Measurements from ENCODE around the gene NUDCD2. TPM values are rescaled to one million over a fixed set of nuclear protein-coding genes. Genes with fewer than 3 reads are reported as not detected.

Gene NUDCD2
- total RNA-seq, 1 donor from 2014 or later = 4.6 TPM

- H3K4me3 ChIP-seq (ENCODE audit: low read depth, low read length) = no peak overlapping the region
- DNase-seq (ENCODE audit: low read depth) = no peak
- TF ChIP-seq CTCF (conservative IDR thresholded peaks at IDR 0.05; ENCODE audit: low read depth, low read length) = no peak
These were observed 50.5 kb downstream of the NUDCD2 start for GRCh38 chr5:163409384-163409783.

- DNase-seq (ENCODE audit: low read depth) = peak; percentile 20
- H3K4me3 ChIP-seq (ENCODE audit: low read depth, low read length) = peak overlapping the region; percentile 19
- TF ChIP-seq CTCF (conservative IDR thresholded peaks at IDR 0.05; ENCODE audit: low read depth, low read length) = peak; percentile 98
These were observed 51.5 kb downstream of the NUDCD2 start for GRCh38 chr5:163408311-163408923.

DNA sequence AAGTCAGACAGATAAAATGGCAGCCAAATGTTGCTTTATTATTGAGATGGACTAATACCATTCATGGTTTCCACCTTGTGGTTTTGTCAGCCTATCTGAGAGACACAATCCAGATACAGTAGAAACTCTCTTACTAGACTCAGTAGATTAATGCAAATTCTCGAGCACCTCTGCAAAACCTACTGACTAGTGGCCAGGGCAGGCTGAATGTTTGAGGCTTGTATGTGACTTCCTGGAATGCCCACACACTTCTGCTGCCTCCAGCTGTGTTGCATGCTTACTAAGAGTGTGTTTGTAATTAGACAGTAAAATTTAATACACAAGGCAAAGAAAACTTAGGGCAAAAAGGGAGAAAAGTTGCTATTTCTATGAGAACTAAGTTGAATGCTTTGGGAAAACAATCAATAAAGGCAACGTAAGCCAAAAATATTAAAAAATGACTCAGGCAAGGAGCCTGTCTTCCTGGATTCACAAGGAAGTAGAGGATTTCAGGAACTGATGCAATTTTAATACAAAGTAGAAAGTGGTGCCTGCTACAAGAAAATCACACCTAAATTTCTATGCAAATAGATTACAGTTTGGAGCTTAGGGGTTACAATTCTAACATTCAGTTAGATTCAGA, 52.8 kb downstream of the NUDCD2 start:
- no peak for TF ChIP-seq CTCF (conservative IDR thresholded peaks at IDR 0.05; ENCODE audit: low read depth, low read length)
- DNase-seq (ENCODE audit: low read depth) = no peak

GRCh38 chr5:163404364-163405173, 55.3 kb downstream of the NUDCD2 start:
- DNase-seq (ENCODE audit: low read depth) = no peak
- no peak for TF ChIP-seq CTCF (conservative IDR thresholded peaks at IDR 0.05; ENCODE audit: low read depth, low read length)
- H3K4me3 ChIP-seq (ENCODE audit: low read depth, low read length) = no peak overlapping the region

More for the DNA sequence above, 52.8 kb downstream of the NUDCD2 start:
- H3K4me3 ChIP-seq (ENCODE audit: low read depth, low read length) = no peak overlapping the region

DNA sequence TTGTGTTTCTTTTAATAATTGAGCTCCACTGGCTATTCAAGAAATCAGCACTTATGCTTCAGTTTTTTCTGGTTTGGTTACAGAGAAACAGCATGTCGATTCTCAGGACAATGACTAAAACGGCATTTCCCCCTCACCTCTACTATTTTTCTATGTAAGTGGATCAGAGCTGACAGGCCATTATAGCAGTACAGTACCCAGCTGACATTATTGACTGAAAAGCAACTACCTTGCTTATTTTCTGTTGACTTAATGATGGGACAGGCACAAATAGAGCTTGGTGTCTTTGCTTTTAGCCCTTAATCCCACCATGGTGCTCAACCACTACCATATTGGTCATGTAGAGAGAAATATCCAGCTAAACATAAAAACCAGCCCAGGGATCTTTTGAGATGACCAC, 57.9 kb downstream of the NUDCD2 start:
- H3K4me3 ChIP-seq (ENCODE audit: low read depth, low read length) = no peak overlapping the region
- DNase-seq (ENCODE audit: low read depth) = no peak
- TF ChIP-seq CTCF (conservative IDR thresholded peaks at IDR 0.05; ENCODE audit: low read depth, low read length) = no peak

DNA sequence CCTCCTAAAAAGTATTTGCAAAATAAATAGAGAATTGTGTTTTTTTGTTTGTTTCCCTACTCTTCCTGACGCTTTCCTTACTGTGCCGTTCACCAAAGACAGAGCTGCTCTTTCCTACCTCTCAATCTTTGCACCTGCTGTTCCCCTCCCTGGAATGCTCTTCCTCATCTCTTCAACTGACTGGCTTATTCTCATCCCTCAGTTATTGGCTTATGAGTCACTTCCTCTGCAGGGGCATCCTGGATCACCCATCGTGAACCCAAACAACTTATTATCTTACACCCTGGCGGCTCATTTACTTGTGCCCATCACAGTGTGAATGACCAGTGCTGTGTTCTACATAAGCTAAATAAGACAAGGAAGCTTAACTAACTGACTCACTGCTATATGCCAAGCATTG, 58.6 kb downstream of the NUDCD2 start:
- H3K4me3 ChIP-seq (ENCODE audit: low read depth, low read length) = no peak overlapping the region
- no peak for TF ChIP-seq CTCF (conservative IDR thresholded peaks at IDR 0.05; ENCODE audit: low read depth, low read length)
- no peak for DNase-seq (ENCODE audit: low read depth)
